Ovary (tissue), 3 donors: ENCODE data around the gene ZKSCAN1.
"Not testable (repeated sequence)": the region's sequence is repeated elsewhere in the genome, so short reads cannot be mapped to it uniquely, and the experiment has no call there.

ENCODE experiments used
- CTCF ChIP-seq, 3 donors: fragments of 450-650 bp in 2 of 3; fragments of 200-600 bp in 1 of 3; IDR thresholded peaks; one replicate each; pipeline versions ENCODE4 v1.5.1 to v1.8.0; 2016 to 2022; ENCODE audit warnings: antibody characterized with exemption in 3 of 3, mild to moderate bottlenecking in 1 of 3
- POLR2A ChIP-seq: fragments of 450-650 bp; IDR thresholded peaks from one replicate; pipeline ENCODE4 v1.6.1; 2017; ENCODE audit warnings: antibody characterized with exemption, mild to moderate bottlenecking, moderate library complexity
- donor health status: DM: no; HTN: no; CAD: no.

- TF ChIP-seq CTCF (IDR thresholded peaks at IDR 0.05); POLR2A: not testable (repeated sequence)
Measured at GRCh38 chr7:99973817-99974216, 41.6 kb upstream of the ZKSCAN1 start.
